Measurements from ENCODE around the gene FAM3A. TPM values are rescaled to one million over a fixed set of nuclear protein-coding genes. Genes with fewer than 3 reads are reported as not detected.
"Not testable (repeated sequence)": the region's sequence is repeated elsewhere in the genome, so short reads cannot be mapped to it uniquely, and the experiment has no call there.

The FAM3A gene
- total and polyA plus RNA-seq, 9 of the 15 experiments (the other 6 are each of a cell fraction or from before 2014, with no cell fraction given) = 0.75 to 70.6 (median 27.0) TPM

DNA sequence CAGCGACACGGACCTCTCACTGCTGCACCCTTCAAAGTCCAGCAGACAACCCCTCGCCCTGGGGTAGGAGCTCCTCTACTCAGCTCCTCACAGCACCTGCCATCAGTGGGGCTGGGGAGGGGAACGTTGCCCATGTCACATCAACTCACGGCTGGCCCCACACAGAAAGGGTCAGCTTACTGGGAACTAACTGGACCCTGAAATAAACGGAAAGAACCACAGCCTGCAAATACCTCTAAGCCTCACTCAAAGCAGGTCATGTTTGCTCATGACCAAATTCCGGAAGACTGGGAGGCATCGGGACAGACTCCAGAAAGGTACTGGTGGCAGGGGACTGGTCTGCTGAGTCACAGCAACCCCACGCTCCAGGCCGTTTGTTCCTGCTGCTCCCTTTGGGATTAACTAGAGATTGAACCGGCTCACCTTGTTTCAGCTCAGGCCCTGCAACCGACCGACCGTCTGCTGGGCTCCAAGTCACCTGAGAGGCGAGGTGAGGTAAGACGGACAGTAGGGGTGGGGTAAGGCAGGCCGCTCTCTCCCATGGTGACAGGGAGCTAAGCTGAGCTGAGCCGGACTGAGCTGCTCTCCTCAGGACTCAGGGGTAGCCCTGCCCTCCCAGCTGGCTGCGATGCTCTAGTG is 25.0 kb upstream of the FAM3A start:
- Histone ChIP-seq H3K27ac (ENCODE audit: extremely low read depth, low read depth, low read length) (peak overlapping the region; percentile 94), H3K4me2 (ENCODE audit: insufficient read depth, low read length) (peak overlapping the region; percentile 87), H3K4me1 (replicated peaks in 1 of 2; ENCODE audit: control insufficient read depth in 2 of 2, insufficient read depth in 2 of 2, low read length in 2 of 2) (peaks cover 38 to 51% of the 10 kb centered on the region in 2 experiments), H3K4me3 (no peak overlapping the region), H3K79me2 (ENCODE audit: control insufficient read depth, insufficient read depth, low read length) (peaks cover 69% of the 10 kb centered on the region), H2AFZ (ENCODE audit: low read depth, low read length) (no peak overlapping the region), H3K9me3 (replicated peaks; ENCODE audit: control insufficient read depth, insufficient read depth, low read depth, low read length) (no peaks in the 10 kb centered on the region), H3K27me3 (ENCODE audit: control insufficient read depth in 2 of 2, insufficient read depth in 2 of 2, low read length in 2 of 2) (no peaks in the 10 kb centered on the region), H3K9me1 (ENCODE audit: control insufficient read depth, insufficient read depth, low read length) (no peaks in the 10 kb centered on the region), H4K20me1 (replicated peaks; ENCODE audit: control insufficient read depth, insufficient read depth, low read length) (no peaks in the 10 kb centered on the region), H3K9ac (ENCODE audit: insufficient read depth in 1 of 2, low read depth in 2 of 2, low read length in 2 of 2) (peak overlapping the region; percentile 91), H3K36me3 (ENCODE audit: control insufficient read depth, insufficient read depth, low read length) (peaks cover 64% of the 10 kb centered on the region)
- no TSS peak for BruUV-seq (replicated peaks)
- TF ChIP-seq NFE2 (IDR thresholded peaks at IDR 0.05; ENCODE audit: low read depth) = peak; percentile 45; the same call in 1 of the 2 replicates
- no peak for TF ChIP-seq JUND (IDR thresholded peaks at IDR 0.05; ENCODE audit: borderline replicate concordance, low read depth, low read length)
- TF ChIP-seq JUND (tag; IDR thresholded peaks at IDR 0.05; ENCODE audit: borderline replicate concordance, low read depth, low read length) = peak; percentile 11; the same call in 1 of the 3 replicates
- TF ChIP-seq TAF15 (IDR thresholded peaks at IDR 0.05; ENCODE audit: low read depth, low read length) = no peak
- TF ChIP-seq, protein P1, sequence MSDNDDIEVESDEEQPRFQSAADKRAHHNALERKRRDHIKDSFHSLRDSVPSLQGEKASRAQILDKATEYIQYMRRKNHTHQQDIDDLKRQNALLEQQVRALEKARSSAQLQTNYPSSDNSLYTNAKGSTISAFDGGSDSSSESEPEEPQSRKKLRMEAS (CRISPR knock-in tag; IDR thresholded peaks at IDR 0.05) = peak; percentile 50
- FAIRE-seq (peak; percentile 15), DNase-seq (ENCODE audit: extremely low read depth in 1 of 4, low spot score in 3 of 4) (no peak), ATAC-seq (peak; percentile 12; the same call in 2 of the 3 replicates)
- 59% methylated on average over 14 of the region's 19 CpGs for WGBS (ENCODE audit: insufficient coverage, low coverage, missing lambda C conversion rate)
- ChIA-PET POLR2A (interaction anchor here (0.6 to 1.9 kb wide), 8 partner anchors 11 to 895 kb away, joined by 3 to 12 read pairs (median 4); partner anchors contain the start of gene ATP6AP1), CTCF (ENCODE audit: low intra/inter-chr PET ratio) (interaction anchor here (0.6 kb wide), 1 partner anchor 165 kb away, joined by 3 read pairs; no protein-coding TSS in a partner anchor)
- intact Hi-C loops (cut with micrococcal nuclease) (no loop called here), in situ Hi-C loops (cut with MboI) (loop anchor here (25.0 kb wide), 1 partner anchor 379 kb away; no protein-coding TSS in a partner anchor)

DNA sequence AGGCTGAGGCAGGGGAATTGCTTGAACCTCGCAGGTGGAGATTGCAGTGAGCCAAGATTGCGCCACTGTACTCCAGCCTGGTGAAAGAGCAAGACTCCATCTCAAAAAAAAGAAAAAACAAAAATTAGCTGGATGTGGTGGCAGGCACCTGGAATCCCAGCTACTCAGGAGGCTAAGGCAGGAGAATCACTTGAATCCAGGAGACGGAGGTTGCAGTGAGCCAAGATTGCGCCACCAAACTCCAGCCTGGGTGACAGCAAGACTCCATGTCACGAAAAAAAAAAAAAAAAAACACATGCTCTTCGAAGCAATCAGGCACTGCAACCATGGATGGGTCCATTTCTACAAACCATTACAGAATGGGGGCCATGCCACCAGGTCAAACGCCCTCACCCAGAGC is 24.3 kb upstream of the FAM3A start:
- H3K9me1 ChIP-seq (ENCODE audit: control insufficient read depth, insufficient read depth, low read length); FAIRE-seq; H3K4me3 ChIP-seq; BruUV-seq (replicated peaks); H2AFZ ChIP-seq (ENCODE audit: low read depth, low read length); intact Hi-C loops (cut with micrococcal nuclease); H3K9me3 ChIP-seq (replicated peaks; ENCODE audit: control insufficient read depth, insufficient read depth, low read depth, low read length); ATAC-seq; H3K27me3 ChIP-seq (ENCODE audit: control insufficient read depth in 2 of 2, insufficient read depth in 2 of 2, low read length in 2 of 2); H4K20me1 ChIP-seq (replicated peaks; ENCODE audit: control insufficient read depth, insufficient read depth, low read length); H3K4me2 ChIP-seq (ENCODE audit: insufficient read depth, low read length); DNase-seq (ENCODE audit: extremely low read depth in 1 of 4, low spot score in 3 of 4): not testable (repeated sequence)
- Histone ChIP-seq H3K79me2 (ENCODE audit: control insufficient read depth, insufficient read depth, low read length) (peaks cover 65% of the 10 kb centered on the region), H3K9ac (ENCODE audit: insufficient read depth in 1 of 2, low read depth in 2 of 2, low read length in 2 of 2) (peak overlapping the region; percentile 91; a peak in 3 of 4 replicates), H3K36me3 (ENCODE audit: control insufficient read depth, insufficient read depth, low read length) (peaks cover 68% of the 10 kb centered on the region), H3K27ac (ENCODE audit: extremely low read depth, low read depth, low read length) (peak overlapping the region; percentile 94; the same call in 2 of the 3 replicates), H3K4me1 (replicated peaks in 1 of 2; ENCODE audit: control insufficient read depth in 2 of 2, insufficient read depth in 2 of 2, low read length in 2 of 2) (peaks cover 37 to 45% of the 10 kb centered on the region in 2 experiments)
- POLR2A ChIA-PET = interaction anchor here (0.6 to 1.5 kb wide), 5 partner anchors 11 to 171 kb away, joined by 3 to 8 read pairs (median 3); partner anchors contain the start of gene ATP6AP1
- in situ Hi-C loops (cut with MboI) = loop anchor here (25.0 kb wide), 1 partner anchor 378 kb away; no protein-coding TSS in a partner anchor
- CTCF ChIA-PET (ENCODE audit: low intra/inter-chr PET ratio) = interaction anchor here (0.6 kb wide), 1 partner anchor 165 kb away, joined by 3 read pairs; no protein-coding TSS in a partner anchor
- WGBS (ENCODE audit: insufficient coverage, low coverage, missing lambda C conversion rate) = 100% methylated on average over 1 of the region's 7 CpGs
